CD4-positive, alpha-beta T cell treated with Interleukin-4 for 1 hour (primary cell): Measurements from ENCODE around the gene ARFGEF2.

Experiments used
- DNase-seq, 2 donors: peaks; one replicate each; pipeline ENCODE4 v3.0.0-alpha.2; 2020 to 2022

Gene ARFGEF2

GRCh38 chr20:48901326-48901725, 20.2 kb upstream of the ARFGEF2 start:
- DNase-seq, result no peak

- DNase-seq, result no peak
These were observed 17.8 kb upstream of the ARFGEF2 start for GRCh38 chr20:48903705-48904104.

GRCh38 chr20:48904566-48905296, 16.8 kb upstream of the ARFGEF2 start:
- peak; percentile 70 to 77 for DNase-seq

GRCh38 chr20:48905297-48905647, 16.2 kb upstream of the ARFGEF2 start:
- no peak for DNase-seq

- DNase-seq, result no peak
These were observed 15.2 kb upstream of the ARFGEF2 start for GRCh38 chr20:48906221-48906877.

GRCh38 chr20:48908656-48909319, 12.7 kb upstream of the ARFGEF2 start:
- DNase-seq, result peak in 1 of 2 donors; percentile 19

- no peak for DNase-seq
These were observed 11.6 kb upstream of the ARFGEF2 start for GRCh38 chr20:48909910-48910309.

- DNase-seq, result peak; percentile 70 to 78
These were observed 11.1 kb upstream of the ARFGEF2 start for GRCh38 chr20:48910347-48910781.

GRCh38 chr20:48912065-48912464, 9.4 kb upstream of the ARFGEF2 start:
- DNase-seq, result peak in 1 of 2 donors; percentile 64

GRCh38 chr20:48916699-48917098, 4.8 kb upstream of the ARFGEF2 start:
- no peak for DNase-seq

- DNase-seq, result no peak
These were observed 2.1 kb upstream of the ARFGEF2 start for GRCh38 chr20:48919336-48919881.

- DNase-seq, result peak in 1 of 2 donors; percentile 33
These were observed 1.5 kb upstream of the ARFGEF2 start for GRCh38 chr20:48919882-48920526.

- peak in 1 of 2 donors; percentile 45 for DNase-seq
These were observed 864 bp upstream of the ARFGEF2 start for GRCh38 chr20:48920527-48921167.

- DNase-seq, result peak in 1 of 2 donors; percentile 28
These were observed 641 bp downstream of the ARFGEF2 start for GRCh38 chr20:48921883-48922820.

- DNase-seq, result no peak
These were observed 1.7 kb downstream of the ARFGEF2 start for GRCh38 chr20:48923149-48923718.

GRCh38 chr20:48924756-48925109, 3.2 kb downstream of the ARFGEF2 start:
- no peak for DNase-seq

GRCh38 chr20:48926267-48926666, 4.8 kb downstream of the ARFGEF2 start:
- no peak for DNase-seq

- no peak for DNase-seq
These were observed 5.3 kb downstream of the ARFGEF2 start for GRCh38 chr20:48926821-48927220.

- no peak for DNase-seq
These were observed 7.6 kb downstream of the ARFGEF2 start for GRCh38 chr20:48928832-48929725.

- DNase-seq, result no peak
These were observed 8.5 kb downstream of the ARFGEF2 start for GRCh38 chr20:48930035-48930434.
